Right forelimb (tissue), 1 donor: ENCODE results near the gene TOX2.
A peak's percentile ranks its signal among the peaks of the same experiment; 100 is the strongest.

ENCODE experiments used
- DNase-seq: peaks from one replicate; pipeline ENCODE4 v3.0.0-alpha.2; 2018

The TOX2 gene

GRCh38 chr20:43916073-43916880 lies 1.6 kb downstream of the TOX2 start:
- DNase-seq: peak; percentile 17

DNA sequence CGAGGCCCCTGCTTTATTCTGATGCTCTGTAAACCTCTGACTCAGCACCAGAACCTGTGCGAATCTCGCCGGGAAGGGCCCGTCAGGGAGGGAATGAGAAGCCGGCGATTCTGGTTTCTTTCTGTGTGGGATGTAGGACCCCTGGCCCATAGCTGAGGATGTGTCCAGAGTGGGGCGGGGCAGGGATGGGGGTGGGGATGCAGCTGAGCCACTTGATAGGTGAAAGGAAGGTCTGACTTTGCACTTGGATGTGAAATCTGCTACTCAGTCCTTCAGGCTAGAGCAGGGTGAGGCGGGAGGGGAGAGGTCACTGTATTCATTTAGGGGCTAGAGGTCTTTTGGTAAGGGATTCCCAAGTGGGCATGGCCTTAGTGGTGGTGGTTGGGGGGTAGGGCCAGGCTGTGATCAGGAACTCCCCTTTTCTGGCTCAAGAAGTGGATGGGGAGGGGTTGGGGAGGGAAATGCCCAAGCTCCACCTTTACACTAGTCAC lies 2.3 kb downstream of the TOX2 start:
- DNase-seq: peak; percentile 28

DNA sequence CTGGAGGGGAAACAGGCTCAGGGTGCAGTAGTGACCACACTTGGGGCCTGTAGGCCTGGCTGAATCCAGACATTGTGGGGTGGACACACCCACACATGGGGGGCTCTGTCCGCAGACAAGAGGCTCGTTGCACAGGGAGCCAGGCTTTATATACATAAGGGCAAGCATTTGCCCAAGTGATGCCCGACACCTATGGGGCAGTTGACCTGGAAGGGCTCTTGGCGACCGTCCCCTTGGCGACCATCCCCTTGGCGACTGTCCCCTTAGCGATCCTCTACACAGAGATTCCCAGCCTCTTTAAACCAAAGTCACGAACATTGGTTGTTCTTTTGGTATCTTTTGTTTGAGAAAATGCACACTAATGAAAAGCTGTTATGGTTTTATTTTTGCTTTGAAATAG lies 2.7 kb downstream of the TOX2 start:
- DNase-seq: no peak

DNA sequence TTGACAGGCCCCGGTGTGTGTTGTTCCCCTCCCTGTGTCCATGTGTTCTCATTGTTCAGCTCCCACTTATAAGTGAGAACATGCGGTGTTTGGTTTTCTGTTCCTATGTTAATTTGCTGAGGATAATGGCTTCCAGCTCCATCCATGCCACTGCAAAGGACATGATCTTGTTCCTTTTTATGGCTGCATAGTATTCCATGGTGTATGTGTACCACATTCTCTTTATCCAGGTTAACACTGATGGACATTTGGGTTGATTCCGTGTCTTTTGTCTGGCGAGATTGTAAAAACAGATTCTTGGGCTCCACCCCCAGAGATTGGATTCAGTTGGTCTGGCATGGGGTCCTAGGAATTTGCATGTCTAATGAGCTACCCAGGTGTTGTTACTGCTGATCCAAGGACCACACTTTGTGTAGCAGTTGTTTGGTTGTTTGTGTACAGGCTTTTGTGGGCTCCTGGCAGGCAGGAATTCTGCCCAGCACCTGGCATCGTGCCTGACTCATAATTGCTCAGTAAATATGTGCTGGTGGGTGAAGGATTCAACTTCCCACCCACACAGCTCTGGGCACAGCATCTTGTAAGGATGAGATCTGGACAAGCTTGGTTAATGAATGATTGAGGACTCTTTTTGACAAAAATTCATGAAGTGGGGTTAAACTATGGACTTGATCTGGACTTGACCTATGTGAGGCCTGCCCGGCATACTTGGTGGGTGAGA lies 5.2 kb downstream of the TOX2 start:
- DNase-seq: no peak

- DNase-seq: no peak
Observed at GRCh38 chr20:43920797-43921196, 6.1 kb downstream of the TOX2 start.

DNA sequence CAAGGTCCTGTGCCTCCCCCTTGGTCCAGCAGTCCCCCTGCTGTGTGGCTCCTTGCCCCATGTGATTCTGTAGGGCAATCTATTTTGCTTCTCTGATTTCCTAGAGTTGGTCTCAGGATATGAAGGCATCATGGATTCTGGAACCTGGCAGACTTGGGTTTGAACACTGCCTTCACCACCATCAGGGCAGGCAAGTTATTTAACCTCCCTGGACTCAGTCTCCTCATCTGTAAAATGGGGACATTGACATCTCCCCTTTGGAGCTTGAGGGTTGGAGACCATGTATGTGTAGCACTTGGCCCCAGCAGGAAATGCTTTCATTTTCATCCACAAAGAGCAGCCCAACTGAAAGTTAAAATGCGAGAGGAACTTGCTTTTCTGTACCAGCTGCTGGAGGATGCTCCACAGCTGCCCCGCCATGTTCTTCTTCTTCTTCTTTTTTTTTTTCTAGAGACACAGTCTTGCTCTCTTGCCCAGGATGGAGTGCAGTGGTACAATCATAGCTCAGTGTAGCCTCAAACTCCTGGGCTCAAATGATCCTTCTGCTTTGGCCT lies 6.7 kb downstream of the TOX2 start:
- no peak for DNase-seq

DNA sequence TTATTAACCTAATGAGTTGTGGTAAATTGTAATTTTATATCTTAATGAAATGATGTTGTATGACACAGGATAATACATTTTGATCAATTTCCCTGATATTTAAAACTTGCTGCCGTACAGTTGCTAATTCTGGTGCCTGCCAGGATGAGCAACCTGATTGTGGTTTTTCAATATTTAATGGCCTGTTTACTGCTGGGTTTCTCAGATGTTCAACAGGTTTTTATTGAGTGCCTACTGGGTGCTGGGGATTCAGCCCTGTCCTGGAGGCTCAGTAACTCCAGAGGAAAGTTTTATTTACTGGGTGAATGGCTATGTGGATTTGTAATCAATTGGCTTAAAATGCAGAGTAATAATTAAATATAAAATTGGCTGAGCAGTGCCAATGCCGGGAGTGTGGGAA lies 8.0 kb downstream of the TOX2 start:
- no peak for DNase-seq

DNA sequence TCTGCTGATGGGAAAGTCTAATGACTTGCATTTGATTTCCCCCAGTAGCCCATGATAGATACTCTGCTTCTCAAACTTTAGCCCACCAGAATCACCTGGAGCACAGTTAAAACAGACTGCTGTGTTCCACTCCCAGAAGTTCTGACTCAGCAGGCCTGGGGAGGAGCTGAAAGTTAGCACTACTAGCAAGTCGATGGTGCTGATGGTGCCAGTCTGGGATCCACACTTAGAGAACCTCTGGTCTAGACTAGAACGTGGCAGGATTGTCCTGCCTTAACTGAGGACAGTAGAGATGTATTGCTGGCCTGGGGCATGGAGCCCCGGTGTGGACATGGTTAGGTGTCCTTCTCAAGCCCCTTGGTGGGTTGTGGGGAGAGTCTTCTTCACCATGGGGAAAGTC lies 8.7 kb downstream of the TOX2 start:
- DNase-seq: no peak

GRCh38 chr20:43923917-43924316 lies 9.3 kb downstream of the TOX2 start:
- DNase-seq: no peak

- DNase-seq: no peak
Observed at GRCh38 chr20:43925215-43925614, 10.6 kb downstream of the TOX2 start.

- DNase-seq: peak; percentile 60
Observed at GRCh38 chr20:43925801-43926200, 11.1 kb downstream of the TOX2 start.

- DNase-seq: no peak
Observed at GRCh38 chr20:43926287-43927050, 11.8 kb downstream of the TOX2 start.

DNA sequence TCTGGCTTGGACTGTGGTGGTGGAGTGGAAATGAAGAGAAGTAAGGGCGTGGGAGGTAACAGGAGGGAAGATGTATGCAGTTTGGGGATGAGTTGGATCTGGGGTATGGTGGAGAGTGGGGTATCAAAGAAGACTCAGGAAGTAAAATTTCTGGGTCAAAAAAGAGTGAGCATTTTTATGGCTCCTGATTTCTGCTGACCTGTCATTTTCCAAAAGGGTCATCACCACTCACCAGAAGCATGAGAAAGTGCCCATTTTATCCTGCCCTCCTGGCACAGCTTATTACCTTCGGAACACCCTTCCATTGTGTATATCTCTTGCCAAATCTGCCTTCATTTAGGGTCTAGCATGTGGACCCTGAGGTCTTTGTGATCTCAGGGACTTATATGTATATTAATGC lies 17.3 kb downstream of the TOX2 start:
- no peak for DNase-seq

GRCh38 chr20:43934833-43935232 lies 20.2 kb downstream of the TOX2 start:
- DNase-seq: no peak

- no peak for DNase-seq
Observed at GRCh38 chr20:43936104-43936770, 21.6 kb downstream of the TOX2 start.

- no peak for DNase-seq
Observed at GRCh38 chr20:43936805-43937204, 22.2 kb downstream of the TOX2 start.

- DNase-seq: no peak
Observed at GRCh38 chr20:43937591-43937990, 22.9 kb downstream of the TOX2 start.

GRCh38 chr20:43938017-43938655 lies 23.5 kb downstream of the TOX2 start:
- DNase-seq: no peak

DNA sequence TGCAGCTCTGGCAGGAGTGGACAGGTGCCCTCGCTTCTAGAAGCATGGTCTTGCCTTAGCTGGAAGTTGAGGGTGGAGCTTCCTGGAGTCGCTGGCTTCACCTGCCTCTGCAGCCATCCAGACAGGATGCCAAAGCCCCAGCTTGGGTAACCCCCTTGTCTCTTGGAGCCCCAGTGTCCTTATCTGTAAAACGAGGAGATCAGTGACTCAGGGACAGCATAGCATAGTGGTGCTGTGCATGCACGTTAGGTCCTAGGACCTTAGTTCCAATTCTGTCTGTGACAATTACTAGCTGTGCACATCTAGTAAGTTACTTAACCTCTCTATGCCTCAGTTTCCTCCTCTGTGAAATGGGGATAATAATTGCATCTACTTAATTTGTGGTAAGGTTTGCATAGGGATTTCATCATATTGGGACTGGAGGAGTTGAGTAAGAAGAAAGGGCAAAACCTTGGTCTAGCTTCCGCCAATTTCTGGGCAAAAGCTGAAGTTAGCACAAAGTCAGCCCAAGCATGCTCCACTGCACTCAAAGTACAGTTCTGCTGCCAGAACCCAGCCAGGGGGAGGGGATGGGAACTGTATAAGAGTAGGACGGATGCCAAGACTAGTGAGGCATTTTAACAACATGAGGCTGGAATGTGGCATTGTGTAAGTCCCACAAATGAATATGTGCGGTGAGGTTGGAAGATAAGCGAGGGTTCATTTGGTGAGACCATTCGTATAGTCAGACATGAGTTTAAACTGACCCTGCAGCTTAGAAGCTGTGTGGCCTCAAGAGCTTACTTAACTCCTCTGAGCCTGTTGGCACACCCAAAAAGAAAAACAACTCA lies 24.5 kb downstream of the TOX2 start:
- DNase-seq: no peak

DNA sequence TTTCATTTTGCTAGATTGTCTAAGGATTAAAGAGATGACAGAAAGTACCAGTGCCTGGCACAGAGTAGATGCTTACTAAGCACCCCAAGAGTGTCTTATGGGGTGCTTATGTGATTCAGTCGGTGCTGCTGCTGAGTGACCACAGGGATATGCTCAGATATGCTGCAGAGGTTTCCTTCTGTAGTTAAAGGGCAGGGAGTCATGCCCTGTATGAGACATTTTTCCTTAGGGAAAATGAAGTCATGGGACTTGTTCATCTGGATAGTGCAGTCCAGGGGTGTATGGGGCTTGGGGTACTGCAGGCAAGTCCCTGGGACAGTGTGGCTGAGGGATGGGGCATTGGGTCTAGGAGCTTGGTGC lies 25.1 kb downstream of the TOX2 start:
- DNase-seq: no peak

DNA sequence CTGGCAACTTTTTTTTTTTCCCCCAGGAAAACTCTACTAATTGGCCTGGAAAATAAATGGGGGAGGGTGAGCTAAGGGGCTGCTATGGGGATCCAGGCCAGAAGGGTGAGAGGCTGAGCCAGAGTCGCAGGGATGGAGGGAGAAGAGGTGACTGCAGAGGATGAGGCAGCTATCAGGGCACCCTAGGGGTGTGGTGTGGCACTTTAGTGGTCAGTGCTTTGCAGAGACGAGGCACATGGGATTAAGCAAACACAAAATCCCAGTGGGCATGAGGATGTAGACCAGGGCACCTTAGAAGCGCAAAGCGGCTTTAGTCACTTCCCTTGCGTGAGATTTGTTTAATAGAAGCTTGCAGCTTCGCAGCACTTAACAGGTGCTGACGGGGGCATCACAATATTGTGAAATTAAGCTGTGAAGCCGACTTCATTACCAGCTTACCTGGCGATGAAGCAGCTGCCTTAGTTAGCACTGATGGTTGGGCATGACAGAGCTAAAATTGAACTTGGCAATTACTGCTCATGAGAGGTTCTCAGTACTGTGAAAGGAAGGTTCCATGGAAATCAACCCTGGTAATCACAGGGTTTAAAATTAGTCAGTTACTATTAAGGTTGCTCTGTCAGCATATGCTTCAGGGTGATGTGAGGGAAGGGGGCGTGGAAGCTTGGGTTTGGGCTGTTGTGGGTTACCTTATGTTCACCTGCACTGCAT lies 26.0 kb downstream of the TOX2 start:
- no peak for DNase-seq
